Cortex of kidney (tissue), 1 donor: ENCODE data around the gene ACSM6.
"Not testable (repeated sequence)": the region's sequence is repeated elsewhere in the genome, so short reads cannot be mapped to it uniquely, and the experiment has no call there.

Experiments used
- DNase-seq: peaks from one replicate; lab custom pipeline; 2025; lab: John Stamatoyannopoulos, UW

ACSM6 gene

DNA sequence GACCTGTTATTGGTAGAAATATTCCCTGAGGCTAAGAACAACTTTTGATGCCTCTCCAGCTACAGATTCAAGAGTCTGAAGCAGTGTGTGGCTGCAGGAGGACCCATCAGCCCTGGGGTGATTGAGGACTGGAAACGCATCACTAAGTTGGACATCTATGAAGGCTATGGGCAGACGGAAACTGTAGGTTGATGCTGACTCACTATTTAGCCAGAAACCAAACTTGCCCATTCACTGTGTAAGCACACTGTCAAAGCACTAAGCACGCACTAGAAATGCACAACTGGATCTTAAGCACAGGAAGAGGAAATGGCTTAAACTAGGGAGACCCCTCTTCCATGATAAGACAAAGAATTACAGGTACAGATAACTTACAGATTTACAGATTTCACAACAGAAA lies 20.8 kb downstream of the ACSM6 start:
- DNase-seq, result no peak

DNA sequence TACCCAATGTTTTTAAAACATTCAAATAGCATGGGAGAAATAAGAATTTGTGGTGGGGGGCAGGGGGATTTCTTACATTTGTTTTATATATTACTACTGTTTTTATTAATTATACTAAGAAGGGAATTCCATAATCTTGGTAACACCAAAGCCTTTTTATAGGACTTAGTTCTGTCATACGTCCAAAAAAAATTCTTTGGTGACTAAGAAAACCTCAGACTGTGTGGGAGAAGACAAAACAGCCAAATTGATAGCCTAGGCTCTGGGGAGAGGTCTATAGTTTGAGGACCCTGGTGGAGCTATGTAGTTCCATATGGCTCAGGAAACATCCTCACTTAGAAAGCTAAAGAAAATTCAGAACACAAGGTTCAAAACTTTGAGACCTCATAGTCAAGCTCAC lies 23.4 kb downstream of the ACSM6 start:
- no peak for DNase-seq

- no peak for DNase-seq
Measured at GRCh38 chr10:95220539-95220938, 26.5 kb downstream of the ACSM6 start.

DNA sequence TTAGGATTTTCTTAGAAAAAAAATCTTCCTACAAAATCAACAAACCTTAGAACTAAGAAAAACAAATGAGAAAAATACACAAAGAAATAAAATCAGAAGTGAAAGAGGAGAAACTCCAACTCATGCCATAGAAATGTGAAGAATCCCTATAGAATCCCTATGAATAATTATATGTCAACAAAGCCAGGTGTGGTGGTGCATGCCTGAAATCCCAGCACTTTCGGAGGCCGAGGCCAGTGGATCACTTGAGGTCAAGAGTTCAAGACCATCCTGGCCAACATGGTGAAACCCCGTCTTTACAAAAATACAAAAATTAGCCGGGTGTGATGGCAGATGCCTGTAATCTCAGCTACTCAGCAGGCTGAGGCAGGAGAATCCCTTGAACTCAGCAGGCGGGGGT lies 27.1 kb downstream of the ACSM6 start:
- no peak for DNase-seq

DNA sequence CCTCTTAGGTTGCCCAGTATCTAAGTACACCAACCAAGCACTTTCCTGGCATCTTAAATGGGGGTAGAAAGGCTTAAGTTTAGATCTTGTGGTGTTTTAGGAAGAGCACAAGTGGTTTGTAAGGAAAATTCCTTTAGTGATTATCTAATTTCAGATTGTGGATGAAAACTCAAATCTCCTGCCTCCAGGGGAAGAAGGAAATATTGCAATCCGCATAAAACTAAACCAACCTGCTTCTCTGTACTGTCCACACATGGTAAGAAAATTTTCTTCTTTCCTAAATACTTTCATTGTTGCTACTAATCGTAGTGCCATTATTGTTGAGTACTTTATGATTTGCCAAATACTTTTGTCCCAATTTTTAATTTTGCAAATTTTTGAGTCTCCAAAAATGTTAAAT lies 31.1 kb downstream of the ACSM6 start:
- no peak for DNase-seq

DNA sequence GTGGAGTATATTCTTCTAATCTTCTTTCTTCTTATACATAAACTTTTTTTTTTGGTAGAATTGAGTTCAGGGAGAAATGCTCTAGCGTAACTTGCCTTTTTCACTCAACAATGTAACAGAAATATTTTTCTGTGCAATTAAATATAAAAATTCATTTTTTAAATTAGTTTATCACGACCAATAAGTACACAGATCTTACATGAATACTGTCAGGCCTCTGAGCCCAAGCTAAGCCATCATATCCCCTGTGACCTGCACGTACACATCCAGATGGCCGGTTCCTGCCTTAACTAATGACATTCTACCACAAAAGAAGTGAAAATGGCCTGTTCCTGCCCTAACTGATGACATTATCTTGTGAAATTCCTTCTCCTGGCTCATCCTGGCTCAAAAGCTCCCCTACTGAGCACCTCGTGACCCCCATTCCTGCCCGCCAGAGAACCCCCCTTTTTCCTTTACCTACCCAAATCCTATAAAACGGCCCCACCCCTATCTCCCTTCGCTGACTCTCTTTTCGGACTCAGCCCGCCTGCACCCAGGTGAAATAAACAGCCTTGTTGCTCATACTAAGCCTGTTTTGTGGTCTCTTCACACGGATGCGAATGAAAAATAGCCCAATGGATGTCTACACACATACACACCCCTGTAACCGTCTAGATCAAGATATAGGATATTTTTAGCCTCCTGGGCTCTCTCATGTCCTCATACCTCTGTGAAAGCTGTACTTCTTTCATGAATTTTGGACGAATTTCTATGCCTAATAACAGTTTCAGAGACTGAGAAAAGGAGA lies 35.1 kb downstream of the ACSM6 start:
- not testable (repeated sequence) for DNase-seq

DNA sequence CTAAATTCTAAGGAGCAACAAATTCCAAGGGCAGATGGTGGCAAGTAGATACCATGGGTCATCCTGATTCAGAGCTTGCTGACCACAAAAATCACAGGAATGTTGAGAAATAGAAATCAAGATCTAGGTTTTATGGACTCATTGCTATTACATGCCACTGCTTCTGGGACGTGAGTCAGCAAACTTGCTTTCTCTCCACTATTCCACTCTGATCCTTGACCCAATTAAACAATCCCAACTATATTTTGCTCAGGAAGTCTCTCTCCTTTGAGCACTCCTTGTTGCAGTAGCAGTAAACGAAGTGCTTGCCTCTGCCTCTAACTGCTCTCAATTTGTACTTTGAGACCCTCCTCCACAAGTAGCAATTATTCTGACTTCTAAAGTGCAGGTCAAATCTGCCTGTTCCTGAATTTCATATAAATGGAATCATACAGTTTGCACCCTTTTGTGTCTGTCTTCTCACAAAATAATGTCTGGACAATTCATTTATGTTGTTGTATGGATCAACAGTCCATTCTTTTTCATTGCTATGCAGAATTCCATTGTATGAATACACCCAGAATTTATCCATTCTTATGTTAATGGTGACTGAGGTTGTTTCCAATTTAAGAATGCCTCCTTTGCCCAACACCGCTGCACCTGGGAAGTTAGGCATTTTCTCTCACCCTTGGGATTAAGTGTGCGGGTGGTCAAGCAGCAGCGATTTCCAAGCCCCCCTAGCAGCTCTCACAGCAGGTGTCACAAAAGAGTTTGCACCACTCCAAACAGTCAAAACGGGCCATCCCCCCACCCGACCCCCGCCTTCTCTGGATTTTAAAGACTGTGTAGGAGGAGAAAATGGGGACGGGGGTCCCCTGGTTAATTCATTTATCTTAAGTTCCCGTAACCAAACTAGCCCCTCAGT lies 35.9 kb downstream of the ACSM6 start:
- no peak for DNase-seq

DNA sequence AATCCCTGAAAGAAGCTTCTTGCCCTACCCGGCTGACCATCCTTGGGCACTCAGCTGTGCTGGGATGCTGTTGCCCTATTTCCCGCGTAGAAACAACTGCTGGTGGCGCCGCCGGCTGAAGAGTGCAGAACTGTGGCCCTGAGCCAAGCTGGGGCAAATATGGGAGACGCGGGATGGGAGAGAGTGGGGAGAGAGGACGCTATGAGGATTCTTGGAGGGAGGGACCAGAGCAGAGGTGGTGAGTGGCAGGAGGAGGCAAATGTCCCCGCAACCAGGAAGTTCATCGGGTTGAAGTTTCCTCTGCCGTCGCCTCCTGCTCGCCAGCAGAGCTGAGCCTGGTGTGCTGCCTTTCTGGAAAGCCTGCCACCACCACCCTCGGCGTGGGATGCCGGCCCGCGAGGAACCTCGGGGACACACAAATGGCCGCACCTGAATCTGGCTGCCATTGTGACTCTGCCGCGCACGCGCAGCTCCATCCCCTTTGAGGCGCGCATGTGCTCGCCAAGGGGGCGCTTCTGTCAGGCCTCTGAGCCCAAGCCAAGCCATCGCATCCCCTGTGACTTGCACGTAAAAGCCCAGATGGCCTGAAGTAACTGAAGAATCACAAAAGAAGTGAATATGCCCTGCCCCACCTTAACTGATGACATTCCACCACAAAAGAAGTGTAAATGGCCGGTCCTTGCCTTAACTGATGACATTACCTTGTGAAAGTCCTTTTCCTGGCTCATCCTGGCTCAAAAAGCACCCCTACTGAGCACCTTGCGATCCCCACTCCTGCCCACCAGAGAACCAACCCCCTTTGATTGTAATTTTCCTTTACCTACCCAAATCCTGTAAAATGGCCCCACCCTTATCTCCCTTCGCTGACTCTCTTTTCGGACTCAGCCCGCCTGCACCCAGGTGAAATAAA lies 36.9 kb downstream of the ACSM6 start:
- not testable (repeated sequence) for DNase-seq

DNA sequence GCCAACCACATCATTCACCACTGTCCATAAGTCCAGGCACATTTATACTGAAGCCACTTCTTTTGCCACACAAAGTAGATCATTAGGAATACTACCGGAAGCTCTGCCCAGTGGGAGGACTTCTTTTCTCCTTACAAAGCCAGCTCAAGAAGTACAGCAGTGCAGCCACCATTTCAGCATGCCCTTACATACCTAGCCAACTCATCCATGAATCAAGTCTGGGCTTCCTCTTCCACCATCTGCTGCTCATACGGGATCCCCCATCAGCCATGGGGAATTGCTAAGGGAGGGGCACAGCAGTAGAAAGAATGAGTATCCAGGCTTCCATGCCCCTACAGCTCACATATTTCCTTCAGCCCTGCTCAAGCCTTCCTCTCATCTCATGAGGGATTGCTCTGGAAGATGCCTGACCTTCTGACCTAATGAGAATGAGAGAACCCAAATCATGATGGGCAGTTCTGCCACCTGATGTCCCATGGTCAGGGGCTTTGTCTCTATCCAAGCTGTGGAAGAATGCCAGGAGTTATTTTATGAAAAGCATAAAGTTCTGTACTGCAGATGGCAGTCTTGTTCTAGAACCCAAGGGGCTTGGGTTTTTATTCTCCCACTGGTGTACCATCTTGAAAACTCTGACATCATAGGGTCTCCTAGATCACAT lies 39.5 kb downstream of the ACSM6 start:
- DNase-seq, result no peak

- no peak for DNase-seq
Measured at GRCh38 chr10:95234951-95235350, 40.9 kb downstream of the ACSM6 start.

DNA sequence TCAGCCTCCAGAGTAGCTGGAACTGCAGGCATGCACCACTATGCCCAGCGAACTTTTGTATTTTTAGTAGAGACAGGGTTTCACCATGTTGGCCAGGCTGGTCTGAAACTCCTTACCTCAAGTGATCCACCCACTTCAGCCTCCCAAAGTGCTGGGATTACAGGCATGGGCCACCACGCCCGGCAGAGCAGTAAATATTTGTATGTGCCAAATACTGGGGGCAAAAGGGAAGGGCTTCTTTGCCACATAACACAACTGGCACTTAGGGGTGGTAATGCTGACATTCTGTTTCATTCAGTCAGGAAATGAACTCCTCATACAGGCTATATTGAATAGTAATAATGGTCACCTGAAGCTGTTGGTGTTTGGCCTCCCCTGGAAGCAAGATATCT lies 41.6 kb downstream of the ACSM6 start:
- no peak for DNase-seq

DNA sequence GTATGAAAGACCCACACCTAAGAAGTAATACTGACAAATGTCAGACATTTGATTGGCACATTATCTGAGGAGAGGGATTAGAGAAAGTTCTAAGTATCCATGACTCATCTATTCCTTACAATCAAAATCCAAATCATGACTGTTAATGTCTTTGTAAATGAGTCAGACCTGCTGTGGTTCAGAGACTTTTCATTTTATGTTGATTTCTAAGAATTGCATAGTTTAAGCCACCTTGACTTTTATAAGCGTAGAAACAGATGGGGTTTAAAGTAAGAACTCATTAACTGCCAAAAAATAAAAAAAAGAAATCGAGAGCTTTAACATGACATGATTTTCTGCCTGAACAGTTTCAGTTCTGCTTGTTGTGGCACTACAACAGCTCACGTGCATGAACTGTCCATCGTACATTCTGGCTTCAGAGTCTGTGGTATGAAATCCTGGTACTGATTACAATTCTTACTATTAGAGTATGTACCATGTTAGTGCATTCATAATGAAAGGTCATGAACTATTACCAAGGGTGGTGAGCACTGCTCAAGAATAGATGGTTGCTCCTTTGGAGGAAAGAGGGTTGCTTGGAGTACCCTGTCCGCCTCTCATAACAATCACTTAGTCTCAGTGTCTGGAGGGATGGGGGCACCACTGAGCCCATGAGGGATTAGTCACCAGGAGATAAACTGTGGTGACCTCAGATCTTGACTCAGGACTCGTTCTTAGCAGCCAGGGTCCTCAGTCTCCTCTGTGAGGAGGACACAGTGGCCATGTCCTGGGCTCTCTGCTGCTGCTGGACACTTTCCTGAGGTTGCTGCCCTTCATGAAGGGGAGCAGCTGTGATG lies 42.2 kb downstream of the ACSM6 start:
- DNase-seq, result no peak

GRCh38 chr10:95237376-95238170 lies 43.5 kb downstream of the ACSM6 start:
- DNase-seq, result no peak

DNA sequence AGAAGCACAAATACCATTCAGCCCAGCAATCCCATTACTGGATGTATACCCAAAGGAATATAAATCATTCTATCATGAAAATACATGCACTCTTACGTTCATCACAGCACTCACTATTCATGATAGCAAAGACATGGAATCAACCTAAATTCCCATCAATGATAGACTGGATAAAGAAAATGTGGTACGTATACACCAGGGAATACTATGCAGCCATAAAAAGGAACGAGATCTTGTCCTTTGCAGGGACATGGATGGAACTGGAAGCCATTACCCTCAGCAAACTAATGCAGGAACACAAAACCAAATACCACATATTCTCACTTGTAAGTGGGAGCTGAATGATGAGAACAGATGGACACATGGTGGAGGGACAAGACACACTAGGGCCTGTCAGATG lies 46.1 kb downstream of the ACSM6 start:
- not testable (repeated sequence) for DNase-seq

DNA sequence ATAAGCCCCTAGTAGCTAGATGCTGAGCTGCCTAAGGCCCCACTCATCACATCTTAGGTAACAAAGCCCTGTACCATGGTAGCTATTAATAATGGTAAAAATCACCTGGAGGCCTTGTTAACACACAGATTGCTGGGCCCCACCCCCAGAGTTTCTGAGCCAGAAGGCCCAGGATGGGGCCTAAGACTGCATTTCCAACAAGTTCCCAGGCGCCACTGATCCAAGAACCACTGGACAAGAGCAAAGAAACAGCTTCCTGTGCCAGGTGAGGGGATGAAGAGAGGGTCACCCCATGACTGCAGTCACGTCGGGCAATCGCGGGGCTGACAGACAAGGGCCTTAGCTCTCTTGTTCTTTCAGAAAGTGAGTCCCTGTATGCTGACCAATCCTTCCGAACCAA lies 46.8 kb downstream of the ACSM6 start:
- no peak for DNase-seq

GRCh38 chr10:95241533-95241932 lies 47.5 kb downstream of the ACSM6 start:
- DNase-seq, result no peak

DNA sequence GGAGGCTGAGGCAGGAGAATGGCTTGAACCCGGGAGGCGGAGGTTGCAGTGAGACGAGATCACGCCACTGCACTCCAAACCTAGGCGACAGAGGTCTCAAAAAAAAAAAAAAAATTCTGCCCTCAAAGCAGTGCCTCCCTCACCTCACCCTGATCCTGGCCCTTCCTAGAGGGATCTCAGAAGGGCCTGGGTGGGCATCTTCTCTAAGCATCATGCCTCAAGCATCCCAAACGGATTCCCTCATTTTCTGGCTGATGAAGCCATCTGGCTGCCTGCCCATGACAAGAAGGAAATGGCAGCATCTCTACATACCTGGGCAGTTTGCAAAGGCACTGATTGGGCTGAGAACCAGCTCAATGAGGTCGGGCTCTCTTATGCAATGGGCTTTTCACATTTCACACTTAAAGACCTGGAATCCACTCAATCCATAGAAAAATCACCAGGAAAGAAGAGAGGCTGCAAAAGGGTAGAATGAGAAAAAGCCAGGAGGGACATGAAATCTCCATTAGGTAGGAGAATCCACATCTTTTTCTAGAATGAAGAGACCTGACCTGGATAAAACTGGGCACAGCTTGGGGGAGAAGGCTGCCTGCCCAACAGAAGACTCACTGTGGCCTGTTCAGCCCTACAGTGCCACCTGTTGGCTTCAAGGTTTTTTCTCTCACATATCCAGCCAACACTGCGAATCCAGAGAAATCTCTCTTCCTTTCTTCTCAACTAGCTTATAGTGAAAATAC lies 48.7 kb downstream of the ACSM6 start:
- DNase-seq, result no peak

DNA sequence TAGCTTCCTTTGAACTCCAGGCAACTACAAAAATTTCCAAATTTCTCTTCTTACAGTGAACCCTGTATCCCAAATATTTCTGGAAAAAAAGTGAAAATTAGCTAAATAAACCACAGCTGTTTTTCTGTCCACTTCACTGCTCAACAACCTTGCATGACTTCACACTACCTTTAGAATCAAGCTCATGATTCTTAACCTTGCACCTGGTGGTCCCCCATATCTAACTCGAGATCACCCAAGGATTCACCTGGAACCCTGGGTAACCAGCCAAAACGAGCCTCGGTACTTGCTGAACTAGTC lies 49.2 kb downstream of the ACSM6 start:
- no peak for DNase-seq

DNA sequence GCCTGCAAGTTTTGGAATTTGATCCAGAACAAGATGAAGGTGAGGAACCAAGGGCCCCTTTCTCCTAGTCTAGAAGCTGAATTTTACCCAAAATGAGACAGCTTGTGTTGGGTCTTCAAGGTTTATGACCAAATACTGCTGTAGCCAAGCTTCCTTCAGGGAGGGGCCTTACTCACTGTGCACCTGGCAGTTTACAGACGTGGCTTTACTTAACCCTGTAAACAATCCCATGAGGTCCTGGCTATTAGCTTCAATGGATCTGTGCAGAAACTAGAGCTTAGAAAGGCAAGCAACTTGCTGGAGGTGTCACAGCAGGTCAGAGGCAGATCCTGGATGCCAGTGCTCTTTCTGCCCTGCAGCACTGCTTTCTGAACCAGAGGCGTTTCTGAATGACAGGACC lies 50.1 kb downstream of the ACSM6 start:
- DNase-seq, result no peak
